CD4-positive, alpha-beta T cell treated with Interleukin-6 at 100 ng/mL for 8 hours (primary cell): ENCODE measurements around the gene KCNMA1.
A peak's percentile ranks its signal among the peaks of the same experiment; 100 is the strongest.

Source experiments
- DNase-seq: peaks from one replicate; pipeline ENCODE4 v3.0.0-alpha.2; 2020; ENCODE audit warnings: mixed read lengths, low spot score

KCNMA1 gene

GRCh38 chr10:77111611-77112550, 525.7 kb downstream of the KCNMA1 start:
- peak; percentile 7 for DNase-seq

GRCh38 chr10:77110757-77111156, 526.9 kb downstream of the KCNMA1 start:
- no peak for DNase-seq

GRCh38 chr10:77109351-77109994, 528.1 kb downstream of the KCNMA1 start:
- no peak for DNase-seq

- DNase-seq = no peak
These were observed 530.9 kb downstream of the KCNMA1 start for GRCh38 chr10:77106676-77107075.

GRCh38 chr10:77105761-77106221, 531.8 kb downstream of the KCNMA1 start:
- no peak for DNase-seq

GRCh38 chr10:77104459-77104980, 533.1 kb downstream of the KCNMA1 start:
- DNase-seq = no peak

- no peak for DNase-seq
These were observed 534.4 kb downstream of the KCNMA1 start for GRCh38 chr10:77103213-77103612.

GRCh38 chr10:77101341-77101740, 536.3 kb downstream of the KCNMA1 start:
- DNase-seq = no peak

GRCh38 chr10:77099136-77099535, 538.5 kb downstream of the KCNMA1 start:
- DNase-seq = no peak

GRCh38 chr10:77097625-77098024, 540.0 kb downstream of the KCNMA1 start:
- DNase-seq = no peak

GRCh38 chr10:77093126-77093525, 544.5 kb downstream of the KCNMA1 start:
- DNase-seq = no peak

- no peak for DNase-seq
These were observed 545.9 kb downstream of the KCNMA1 start for GRCh38 chr10:77091597-77092165.

- no peak for DNase-seq
These were observed 546.9 kb downstream of the KCNMA1 start for GRCh38 chr10:77090381-77091356.

GRCh38 chr10:77087366-77087765, 550.2 kb downstream of the KCNMA1 start:
- DNase-seq = no peak

GRCh38 chr10:77086081-77086480, 551.5 kb downstream of the KCNMA1 start:
- DNase-seq = no peak

- no peak for DNase-seq
These were observed 552.3 kb downstream of the KCNMA1 start for GRCh38 chr10:77085344-77085743.

- DNase-seq = no peak
These were observed 553.0 kb downstream of the KCNMA1 start for GRCh38 chr10:77084431-77085144.

- no peak for DNase-seq
These were observed 554.9 kb downstream of the KCNMA1 start for GRCh38 chr10:77082601-77083252.

GRCh38 chr10:77081481-77081891, 556.1 kb downstream of the KCNMA1 start:
- no peak for DNase-seq

- no peak for DNase-seq
These were observed 557.1 kb downstream of the KCNMA1 start for GRCh38 chr10:77080361-77081027.
